GM21786 (cell line): ENCODE data around the gene KLHL29.

ENCODE experiments used
- ATAC-seq: cut with Tn5 transposase; IDR thresholded peaks from one replicate; pipeline ENCODE4 v1.9.1; 2021; ENCODE audit not compliant: unreplicated experiment

KLHL29 gene

GRCh38 chr2:23563673-23564614, 179.0 kb downstream of the KLHL29 start:
- ATAC-seq, result no peak

DNA sequence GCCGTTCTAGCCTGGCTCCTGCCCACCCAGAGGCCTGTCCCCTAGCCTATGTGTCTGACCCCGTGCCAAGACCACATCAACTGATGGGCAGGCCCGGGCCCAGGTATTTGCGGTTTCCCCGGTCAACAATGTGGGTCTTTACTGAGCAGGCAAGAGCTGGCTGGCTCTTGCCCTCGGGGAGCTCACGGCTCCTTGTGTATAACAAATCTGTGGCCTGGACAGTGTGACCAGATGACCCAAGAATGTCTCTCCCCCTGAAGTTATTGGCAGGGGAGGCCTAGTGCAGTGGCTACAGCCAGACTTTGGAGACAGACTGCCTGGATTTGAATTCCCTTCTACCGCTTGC, 179.6 kb downstream of the KLHL29 start:
- no peak for ATAC-seq

GRCh38 chr2:23565374-23565773, 180.4 kb downstream of the KLHL29 start:
- no peak for ATAC-seq

DNA sequence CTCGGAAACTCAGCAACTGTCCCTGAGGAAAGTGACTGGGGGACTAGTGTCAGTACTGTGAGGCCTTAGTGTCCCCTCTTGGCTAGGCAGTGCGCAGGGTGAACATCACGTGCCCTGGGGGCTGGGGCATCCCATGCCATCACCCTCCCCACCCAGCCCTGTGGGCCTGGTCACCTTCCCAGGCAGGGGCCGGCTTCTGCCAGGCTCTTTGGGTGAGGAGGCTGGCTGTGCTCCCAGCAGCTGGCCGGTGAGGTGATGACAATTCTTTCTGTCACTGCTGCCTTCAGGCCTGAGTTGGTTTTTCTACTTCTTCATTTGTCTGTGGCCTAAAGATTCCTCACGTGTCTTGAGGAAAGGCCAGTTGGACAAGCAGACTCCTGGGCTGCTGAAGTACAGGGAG, 180.8 kb downstream of the KLHL29 start:
- ATAC-seq, result no peak

DNA sequence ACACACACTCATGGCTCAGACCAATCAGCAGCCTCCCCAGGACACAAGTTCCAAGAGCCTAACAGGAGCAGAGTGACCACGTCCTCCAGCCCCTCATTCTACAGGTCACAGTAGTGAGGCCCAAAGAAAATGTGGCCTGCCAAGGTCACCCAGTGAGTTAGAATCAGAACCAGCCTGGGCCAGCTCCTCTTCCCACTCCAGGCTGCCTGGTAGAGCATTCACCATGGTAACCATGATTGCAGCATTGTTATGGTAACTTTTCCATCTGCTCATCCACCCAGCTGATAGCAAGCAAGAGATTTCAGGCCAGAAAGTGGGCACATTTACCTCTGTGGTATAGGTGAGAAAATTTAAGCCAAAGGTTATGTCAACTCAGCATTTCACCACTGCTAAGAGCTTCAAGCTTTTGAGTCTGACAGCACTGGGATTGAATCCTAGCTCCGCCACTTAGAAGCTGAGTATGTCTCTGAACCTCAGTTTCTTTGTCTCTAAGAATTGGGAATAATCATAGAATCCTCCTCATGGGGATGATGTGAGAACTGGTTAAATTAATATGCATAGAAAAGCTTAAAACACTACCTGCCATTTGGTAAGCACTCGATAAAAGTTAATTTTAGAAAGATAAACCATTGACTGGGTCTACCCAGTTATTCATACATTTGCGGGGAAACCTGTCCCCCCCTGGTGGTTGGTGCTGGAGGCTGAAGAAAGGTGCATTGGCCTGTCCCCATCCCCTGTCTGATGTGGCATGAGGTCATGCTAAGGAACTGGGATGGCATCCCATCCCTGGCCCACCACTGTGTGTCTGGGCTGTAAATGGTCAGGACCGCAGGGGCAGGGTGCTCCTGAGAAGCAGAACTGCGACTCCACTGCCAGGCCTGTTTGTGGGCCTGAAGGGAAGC, 181.5 kb downstream of the KLHL29 start:
- no peak for ATAC-seq

DNA sequence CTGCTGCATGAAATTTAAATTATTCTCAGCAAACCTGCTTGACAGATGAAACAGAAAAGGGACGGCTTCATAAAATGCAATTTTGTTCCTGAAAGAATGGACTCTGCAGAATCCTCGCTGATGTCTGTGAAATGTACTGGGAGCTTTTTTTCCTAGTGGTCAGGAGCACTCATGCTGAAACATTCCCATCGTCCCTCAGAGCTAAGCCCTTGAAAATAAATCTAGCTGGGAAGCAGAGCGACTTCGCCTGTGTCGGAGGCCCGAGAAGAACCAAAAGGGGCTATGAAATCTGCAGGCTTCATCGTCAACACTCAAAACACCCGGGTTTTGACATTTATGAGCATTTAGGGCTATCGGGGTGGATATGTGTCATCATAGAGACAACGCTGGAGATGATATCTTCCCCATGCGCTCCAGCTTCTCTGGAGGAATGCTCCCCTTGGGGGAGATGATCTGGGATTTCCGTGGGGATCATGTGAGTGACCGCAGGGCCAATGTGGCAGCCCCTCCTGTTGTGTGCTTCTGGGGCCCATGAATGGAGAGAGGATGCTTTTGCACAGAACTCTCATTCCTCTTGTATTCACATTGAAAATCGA, 182.3 kb downstream of the KLHL29 start:
- ATAC-seq, result no peak

DNA sequence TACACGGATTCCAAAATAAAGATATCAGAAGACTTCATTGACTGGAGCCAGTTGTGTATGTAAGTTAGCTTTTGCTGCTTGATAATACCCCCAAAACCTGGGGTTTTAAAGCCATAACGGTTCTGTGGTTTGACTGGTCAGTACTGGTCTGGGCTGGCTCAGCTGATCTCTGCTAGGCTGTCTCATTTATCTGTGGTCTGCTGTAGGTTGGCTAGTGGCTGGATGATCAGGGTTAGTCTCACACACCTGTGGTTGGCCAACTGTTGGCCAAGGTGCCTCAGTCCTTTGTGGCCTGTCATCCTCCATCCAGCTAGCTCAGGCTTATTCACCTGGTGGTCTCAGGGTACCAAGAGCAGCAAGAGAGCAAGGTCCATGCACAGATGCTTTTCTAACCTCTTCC, 183.2 kb downstream of the KLHL29 start:
- ATAC-seq, result no peak

DNA sequence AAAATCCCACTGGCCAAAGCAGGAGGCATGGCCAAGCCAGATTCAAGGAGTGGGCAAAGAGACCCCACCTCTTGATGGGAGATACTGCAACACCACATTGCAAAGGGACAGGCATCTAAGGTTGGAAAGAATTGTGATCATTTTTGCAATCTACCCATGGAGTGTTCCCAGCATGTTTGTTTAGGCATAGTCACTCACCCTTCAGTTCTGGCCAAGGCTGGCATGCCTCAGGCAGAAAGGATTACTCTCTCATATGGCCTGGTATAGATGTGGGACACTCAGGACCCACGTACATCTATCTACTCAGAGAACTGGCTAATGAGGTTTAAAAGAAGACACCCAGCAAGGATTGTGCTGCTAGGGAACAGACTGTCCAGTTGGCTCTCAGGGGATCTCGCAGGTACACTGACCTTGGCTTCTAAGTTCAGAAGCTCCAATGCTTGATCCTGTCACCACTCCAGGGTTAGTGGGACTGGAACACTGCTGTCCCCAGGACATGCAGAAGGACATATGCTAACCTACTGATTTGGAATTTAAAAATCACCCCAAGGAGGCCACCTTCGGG, 183.7 kb downstream of the KLHL29 start:
- no peak for ATAC-seq

DNA sequence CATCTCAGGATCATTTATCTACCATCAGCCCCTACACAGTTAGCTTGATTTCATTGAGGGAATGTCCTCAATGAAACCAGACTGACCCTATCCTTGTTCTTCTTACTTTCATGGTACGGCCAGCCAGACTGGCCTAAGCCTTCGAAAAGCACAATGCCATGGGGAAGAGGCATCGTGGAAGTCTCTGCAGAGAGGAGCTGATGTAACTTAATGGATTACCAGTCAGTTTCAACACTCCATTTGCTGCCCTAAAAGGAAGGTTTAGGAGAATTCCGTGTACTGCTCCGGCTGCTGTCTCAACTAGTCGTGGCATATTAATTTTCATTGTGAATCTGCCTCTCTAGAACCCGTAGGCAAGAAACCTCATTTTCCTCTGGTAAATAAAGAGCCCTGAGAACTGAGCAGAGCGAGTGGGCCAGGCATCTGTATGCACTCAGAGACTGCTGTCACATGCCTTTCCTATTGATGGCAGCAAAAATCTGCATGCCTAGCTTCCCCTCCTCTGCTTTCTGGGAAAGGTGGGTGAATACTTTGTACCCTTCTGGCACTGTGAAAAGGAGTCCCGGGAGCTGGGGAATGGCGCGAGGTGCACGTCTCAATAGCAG, 184.9 kb downstream of the KLHL29 start:
- ATAC-seq, result no peak

DNA sequence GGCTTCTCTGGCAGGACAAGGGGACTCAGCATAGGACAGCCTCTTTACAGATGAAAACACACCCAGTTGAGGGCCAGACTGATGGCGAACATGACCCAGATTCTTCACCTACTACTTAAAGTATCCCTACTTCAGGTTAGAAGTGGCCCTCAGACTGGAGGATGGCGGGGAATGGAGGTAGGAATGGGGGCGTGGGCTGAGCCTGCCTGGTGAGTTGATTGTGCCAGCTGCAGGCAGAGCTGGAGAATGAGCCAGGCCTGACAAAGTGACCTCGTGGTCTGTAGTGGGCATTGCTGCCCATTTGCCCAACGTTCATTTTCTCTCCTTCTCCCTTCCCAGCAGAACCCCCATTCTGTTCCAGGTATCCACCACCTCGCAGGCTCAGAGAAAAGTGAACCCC, 186.1 kb downstream of the KLHL29 start:
- ATAC-seq, result no peak

DNA sequence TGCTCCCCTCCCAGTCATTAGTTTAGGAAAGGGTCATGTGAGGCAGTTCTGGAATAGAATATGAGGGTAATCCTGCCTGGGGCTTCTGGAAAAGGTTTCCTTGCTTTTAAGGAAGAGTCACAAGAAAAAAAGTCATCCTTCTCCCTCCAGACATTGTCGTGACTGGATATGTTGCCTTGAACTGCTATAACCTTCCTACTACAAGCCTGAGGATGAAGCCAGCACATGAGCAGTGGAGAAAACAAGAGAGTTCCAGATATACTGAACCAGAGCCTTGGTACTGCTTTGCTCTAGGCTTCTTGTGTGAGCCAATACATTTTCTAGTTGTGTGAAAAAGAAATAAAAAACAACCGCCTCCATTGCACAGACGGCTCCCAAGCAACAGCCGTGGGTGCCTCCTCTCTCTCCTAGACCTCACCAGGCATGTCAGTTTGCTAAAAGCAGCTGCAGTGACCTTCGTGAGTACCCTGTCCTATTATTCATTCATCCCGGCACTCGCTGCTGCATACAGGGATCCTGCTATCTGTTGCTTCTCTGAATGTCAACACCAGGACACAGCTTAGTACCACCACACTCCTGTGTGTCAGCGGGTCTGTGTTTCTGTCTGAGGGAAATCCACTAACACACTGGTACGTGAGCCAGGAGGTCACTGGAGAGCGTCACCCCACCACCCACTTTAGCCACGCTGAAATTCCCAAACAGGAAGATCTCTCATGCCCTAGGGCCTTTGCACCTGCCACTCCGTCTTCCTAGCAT, 186.7 kb downstream of the KLHL29 start:
- ATAC-seq, result no peak

DNA sequence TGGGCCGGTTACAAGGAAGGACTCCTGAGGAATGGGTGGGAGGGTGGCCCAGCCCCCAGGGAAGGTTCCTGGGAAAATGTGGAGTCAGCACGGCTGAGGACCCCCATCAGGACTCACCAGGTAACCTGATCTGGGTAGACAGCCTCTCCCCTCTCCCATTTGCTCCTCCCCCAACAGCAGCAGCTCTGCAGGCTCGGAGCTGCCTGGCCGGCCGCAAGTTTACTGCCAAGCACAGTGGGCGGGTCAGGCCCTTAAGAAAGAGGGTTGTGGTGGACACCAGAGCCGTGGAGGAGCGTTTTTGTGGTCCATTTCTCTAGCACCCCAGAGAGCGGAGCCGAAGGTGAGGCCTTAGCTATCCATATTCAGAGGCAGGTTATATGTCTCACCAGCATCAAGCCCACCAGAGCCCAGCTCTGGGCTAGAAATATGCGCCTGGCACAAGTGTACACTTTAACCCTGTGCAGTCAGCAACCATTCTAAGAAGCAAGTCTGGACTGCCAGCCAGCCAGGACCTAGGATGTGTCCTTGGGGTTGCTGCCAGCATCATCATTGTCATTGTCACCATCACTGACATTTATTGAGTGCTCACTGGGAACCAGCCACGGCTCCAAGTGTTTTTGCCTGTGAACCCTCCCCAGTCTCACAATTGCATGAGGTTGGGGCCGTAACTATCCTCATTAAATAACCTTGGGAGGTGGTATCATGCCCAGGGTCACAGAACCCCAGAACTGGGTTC, 190.1 kb downstream of the KLHL29 start:
- ATAC-seq, result no peak

DNA sequence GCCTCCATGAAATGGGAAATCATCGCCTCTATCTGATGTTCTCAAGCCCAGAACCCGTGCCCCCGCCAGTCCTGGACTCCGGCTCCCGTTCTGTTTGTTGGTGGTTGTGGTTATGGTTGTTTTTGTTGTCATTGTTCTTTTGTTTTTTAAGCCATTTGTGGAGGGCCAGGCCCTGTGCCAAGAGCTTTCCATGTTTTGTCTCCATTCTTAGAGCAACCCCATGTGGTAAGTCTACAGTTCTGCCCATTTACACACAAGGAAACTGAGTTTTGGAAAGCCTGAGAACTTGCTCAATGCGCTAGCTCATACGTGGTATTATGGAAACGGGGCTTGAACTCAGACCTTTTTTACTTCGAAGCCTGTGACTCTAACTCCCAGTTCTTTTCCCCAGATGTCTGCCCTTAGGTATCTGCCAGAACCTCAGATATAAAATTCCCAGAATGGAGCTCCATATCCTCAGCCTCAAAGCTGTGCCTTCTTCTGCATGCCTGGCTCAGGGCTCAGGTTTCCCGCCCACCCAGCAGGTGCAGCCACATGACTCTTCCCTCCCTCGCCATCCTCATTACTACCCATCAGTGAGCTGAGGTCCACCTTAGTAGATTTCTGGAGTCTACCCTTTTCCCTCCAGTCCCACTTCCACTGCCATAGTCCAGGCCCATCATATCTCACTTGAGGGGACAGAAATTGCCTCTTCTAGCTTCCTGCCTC, 194.1 kb downstream of the KLHL29 start:
- ATAC-seq, result no peak

DNA sequence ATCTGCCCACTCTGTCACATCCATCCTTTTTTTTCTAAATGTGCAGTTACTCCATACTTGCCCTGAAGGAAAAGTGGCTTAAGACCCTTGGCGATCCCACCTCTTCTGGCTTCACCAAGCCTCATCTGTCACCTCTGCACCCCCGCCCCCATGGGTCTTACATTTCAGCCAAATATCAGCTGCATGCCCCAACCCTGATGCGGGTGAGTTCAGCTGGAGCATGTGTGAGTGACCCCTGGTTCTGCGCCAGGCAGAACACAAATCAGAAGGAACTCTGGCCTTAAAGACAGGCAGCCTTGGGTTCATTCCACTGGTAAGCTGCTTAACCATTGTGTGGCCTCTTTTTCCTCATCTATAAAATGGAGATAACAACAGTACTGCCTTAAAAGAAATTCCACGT, 194.7 kb downstream of the KLHL29 start:
- ATAC-seq, result no peak

- ATAC-seq, result no peak
These were observed 198.5 kb downstream of the KLHL29 start for GRCh38 chr2:23583467-23583866.

DNA sequence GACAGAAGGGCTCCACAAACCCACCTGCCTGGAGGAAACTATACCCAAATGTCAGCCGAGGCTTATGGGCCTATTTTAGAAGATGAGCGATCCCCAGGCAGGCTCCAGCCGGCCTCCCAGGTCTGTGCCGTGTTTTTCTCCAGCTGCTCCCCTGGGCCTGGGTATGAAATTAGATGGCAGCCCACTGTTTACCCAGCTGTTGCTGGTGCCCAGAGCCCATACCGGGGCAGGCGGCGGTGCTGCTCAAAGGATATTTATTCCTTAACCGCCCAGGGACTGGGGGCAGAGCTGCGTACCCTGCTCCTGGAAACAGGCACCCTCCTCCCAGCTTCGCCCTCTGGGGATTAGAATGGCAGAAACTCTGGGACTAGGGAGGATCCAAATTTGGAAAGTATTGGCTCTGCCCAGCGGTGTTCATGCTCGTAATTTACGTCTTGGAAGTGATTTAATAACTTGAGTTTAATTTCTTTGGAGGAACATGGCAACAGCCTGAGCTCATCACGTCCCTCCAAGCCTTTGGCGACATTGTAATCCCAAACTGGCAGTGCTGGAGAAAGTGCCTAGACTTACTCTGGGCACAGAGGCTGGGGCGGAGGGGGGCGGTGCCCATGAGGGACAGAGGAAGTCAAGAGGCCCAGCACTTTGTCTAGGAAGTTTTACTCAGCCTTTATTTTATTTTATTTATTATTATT, 199.2 kb downstream of the KLHL29 start:
- ATAC-seq, result no peak

DNA sequence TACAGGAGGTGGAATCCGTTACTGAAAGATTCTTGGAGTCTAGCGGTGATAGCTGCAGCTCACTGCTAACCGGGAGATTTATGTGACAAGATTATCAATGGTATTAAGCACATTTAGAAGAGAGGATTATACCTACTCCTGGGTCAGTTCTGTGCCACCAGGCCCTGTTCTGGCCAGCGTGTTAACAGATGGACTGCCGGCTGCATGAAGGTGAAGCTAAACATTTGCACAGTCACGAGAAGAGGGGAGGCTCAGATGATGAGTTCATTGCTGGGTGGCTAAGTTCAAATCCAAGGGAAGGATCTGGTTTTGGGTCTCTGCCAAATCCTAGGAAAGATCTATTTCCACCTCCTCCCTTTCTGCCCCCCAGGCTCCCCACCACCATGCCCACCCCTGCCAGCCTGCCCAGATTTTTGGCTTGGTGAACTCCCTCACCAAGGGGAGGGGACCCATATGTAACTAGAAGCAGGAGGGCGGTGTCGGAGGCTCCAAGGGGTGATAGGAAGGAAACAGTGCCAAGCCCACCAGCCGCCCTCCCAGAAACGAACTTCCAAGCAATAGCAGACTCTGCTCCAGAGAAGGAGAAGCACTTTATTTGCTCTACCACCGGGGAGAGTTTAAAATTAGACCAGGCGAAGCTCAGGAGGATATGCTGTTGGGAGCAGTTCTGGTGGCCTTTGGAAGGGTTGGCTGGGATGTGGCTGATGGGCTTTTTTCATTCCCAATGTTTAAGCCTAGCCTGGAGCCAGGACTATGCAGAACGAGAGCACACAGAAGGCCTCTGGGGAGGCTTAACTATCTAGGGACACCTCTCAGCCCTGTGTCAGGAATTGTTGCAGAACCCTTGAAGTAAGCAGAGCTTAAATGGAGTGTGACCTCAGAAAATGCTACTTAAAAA, 200.5 kb downstream of the KLHL29 start:
- ATAC-seq, result no peak
